Measurements from ENCODE around the gene TMEM273. TPM values are rescaled to one million over a fixed set of nuclear protein-coding genes. Genes with fewer than 3 reads are reported as not detected.

The TMEM273 gene
- total and polyA plus RNA-seq, 2 of the 4 experiments (the other 2 are of a cell fraction), result not detected

DNA sequence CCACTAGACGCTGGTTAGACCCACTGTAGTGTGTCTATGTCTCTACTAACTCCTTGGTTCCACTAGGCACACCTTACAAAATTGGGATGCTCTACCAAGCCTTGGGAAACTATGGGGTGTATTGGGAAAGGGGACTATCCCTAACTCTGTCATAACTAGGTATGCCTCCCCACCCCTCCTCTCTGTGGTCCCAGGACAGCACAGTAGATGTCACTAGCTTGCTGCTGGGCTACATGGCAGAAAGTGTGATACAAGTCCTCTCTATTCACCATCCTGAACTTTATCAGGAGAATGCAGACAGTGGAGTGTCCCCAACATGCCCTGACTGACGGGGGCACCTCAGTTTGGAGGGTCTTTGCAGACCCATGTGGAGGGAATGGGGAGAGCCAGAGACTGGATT lies 30.3 kb upstream of the TMEM273 start:
- no peak overlapping the region for H4K91ac ChIP-seq (ENCODE audit: insufficient read depth, low read depth, low read length)
- no peak overlapping the region for H3K56ac ChIP-seq (ENCODE audit: extremely low read depth, insufficient read depth, low read length)
- H3K9me1 ChIP-seq (ENCODE audit: insufficient read depth, low read length), result 0 out of 2 replicates have a peak, but pooled peaks cover 4% of the 10 kb centered on the region
- no peak overlapping the region for H2AK5ac ChIP-seq (ENCODE audit: low read depth, low read length)
- no peak overlapping the region for H2BK5ac ChIP-seq (ENCODE audit: low read depth, low read length, poor library complexity, severe bottlenecking)
- H2AFZ ChIP-seq (replicated peaks; ENCODE audit: low read length, poor library complexity), result no peak overlapping the region
- H3K27ac ChIP-seq (ENCODE audit: insufficient read depth, low read length), result no peak overlapping the region
- H3K79me1 ChIP-seq (ENCODE audit: low read depth in 1 of 2, low read length in 2 of 2), result no peaks in the 10 kb centered on the region
- CTCF ChIA-PET, result no interaction called here
- H2AK9ac ChIP-seq (replicated peaks; ENCODE audit: low read depth, low read length, poor library complexity), result no peak overlapping the region
- H3K36me3 ChIP-seq (ENCODE audit: control insufficient read depth, insufficient read depth, low read length), result no peaks in the 10 kb centered on the region
- no peak overlapping the region for H2BK20ac ChIP-seq (ENCODE audit: low read depth, low read length)
- no peak overlapping the region for H3K4ac ChIP-seq (ENCODE audit: low read depth, low read length)
- H3K4me2 ChIP-seq (ENCODE audit: low read depth, low read length), result no peak overlapping the region
- no peak overlapping the region for H3K9ac ChIP-seq (ENCODE audit: low read depth, low read length)
- H4K8ac ChIP-seq (ENCODE audit: low read depth in 2 of 2, low read length in 2 of 2), result no peak overlapping the region
- no peak overlapping the region for H3K18ac ChIP-seq (ENCODE audit: low read depth, low read length)
- POLR2A ChIA-PET (ENCODE audit: unreplicated experiment), result no interaction called here
- H3K23ac ChIP-seq (ENCODE audit: low read depth, low read length), result no peak overlapping the region
- no peak overlapping the region for H4K5ac ChIP-seq (ENCODE audit: low read depth, low read length)
- no TSS peak for BruUV-seq (replicated peaks)
- DNase-seq (no peak), ATAC-seq (ENCODE audit: low read depth) (no peak)
- H2BK120ac ChIP-seq (ENCODE audit: low read depth, low read length), result no peak overlapping the region
- no peak for TF ChIP-seq CEBPB (IDR thresholded peaks at IDR 0.05; ENCODE audit: low read depth, low read length)
- H3K4me3 ChIP-seq (ENCODE audit: insufficient read depth, low read depth, low read length), result no peak overlapping the region
- no peak overlapping the region for H3K14ac ChIP-seq (replicated peaks; ENCODE audit: low read depth, low read length)
- intact Hi-C loops (cut with micrococcal nuclease) (no loop called here), in situ Hi-C loops (cut with MboI; ENCODE audit: low sequenced_read_pairs) (no loop called here), dilution Hi-C loops (cut with HindIII; ENCODE audit: low sequenced_read_pairs, unreplicated experiment) (no loop called here)
- H3K4me1 ChIP-seq (ENCODE audit: control insufficient read depth, insufficient read depth, low read length), result peaks cover 2% of the 10 kb centered on the region; the same call in 1 of the 2 replicates
- WGBS, 2 experiments (ENCODE audit: extremely low coverage in 2 of 2, insufficient read length in 1 of 2), result no CpG with 5 or more reads among the region's 2 CpGs
- peaks cover 33% of the 10 kb centered on the region for H3K27me3 ChIP-seq (ENCODE audit: control insufficient read depth, insufficient read depth, low read length)
- H3K9me3 ChIP-seq (ENCODE audit: control insufficient read depth, insufficient read depth, low read length), result no peaks in the 10 kb centered on the region; the same call in 1 of the 2 replicates
- no peaks in the 10 kb centered on the region for H4K20me1 ChIP-seq (ENCODE audit: insufficient read depth, low read length)
- H2BK15ac ChIP-seq (ENCODE audit: low read depth, low read length), result no peak overlapping the region
